ENCODE measurements around the gene TMEM231.
A peak's percentile ranks its signal among the peaks of the same experiment; 100 is the strongest.
"Not testable (repeated sequence)": the region's sequence is repeated elsewhere in the genome, so short reads cannot be mapped to it uniquely, and the experiment has no call there.

TMEM231 gene

DNA sequence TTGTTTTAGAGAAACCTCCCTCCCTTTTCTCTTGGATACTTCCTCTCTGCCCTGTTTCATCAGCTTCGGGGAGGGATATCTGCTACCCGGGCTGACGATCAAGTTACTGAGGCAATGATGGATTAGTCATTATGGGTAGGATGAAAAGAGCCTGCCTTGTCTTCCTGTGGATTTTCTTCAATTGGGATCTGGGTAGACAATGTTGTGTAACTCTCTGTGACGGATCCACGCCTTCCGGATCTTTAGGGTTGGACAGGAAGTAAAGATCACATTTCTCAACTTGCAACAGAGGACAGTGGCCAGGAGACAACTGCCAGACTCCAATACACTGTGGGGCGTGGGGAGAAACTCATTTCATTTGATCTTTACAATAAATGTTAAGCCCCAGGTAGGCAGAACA, 49.5 kb downstream of the TMEM231 start:
- DNase-seq (ENCODE audit: low read depth), result peak; percentile 96
- H3K4me3 ChIP-seq (ENCODE audit: low read length), result no peak overlapping the region
- TF ChIP-seq, protein P1, sequence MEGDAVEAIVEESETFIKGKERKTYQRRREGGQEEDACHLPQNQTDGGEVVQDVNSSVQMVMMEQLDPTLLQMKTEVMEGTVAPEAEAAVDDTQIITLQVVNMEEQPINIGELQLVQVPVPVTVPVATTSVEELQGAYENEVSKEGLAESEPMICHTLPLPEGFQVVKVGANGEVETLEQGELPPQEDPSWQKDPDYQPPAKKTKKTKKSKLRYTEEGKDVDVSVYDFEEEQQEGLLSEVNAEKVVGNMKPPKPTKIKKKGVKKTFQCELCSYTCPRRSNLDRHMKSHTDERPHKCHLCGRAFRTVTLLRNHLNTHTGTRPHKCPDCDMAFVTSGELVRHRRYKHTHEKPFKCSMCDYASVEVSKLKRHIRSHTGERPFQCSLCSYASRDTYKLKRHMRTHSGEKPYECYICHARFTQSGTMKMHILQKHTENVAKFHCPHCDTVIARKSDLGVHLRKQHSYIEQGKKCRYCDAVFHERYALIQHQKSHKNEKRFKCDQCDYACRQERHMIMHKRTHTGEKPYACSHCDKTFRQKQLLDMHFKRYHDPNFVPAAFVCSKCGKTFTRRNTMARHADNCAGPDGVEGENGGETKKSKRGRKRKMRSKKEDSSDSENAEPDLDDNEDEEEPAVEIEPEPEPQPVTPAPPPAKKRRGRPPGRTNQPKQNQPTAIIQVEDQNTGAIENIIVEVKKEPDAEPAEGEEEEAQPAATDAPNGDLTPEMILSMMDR (IDR thresholded peaks at IDR 0.05; ENCODE audit: insufficient read depth, low read depth, low read length, missing control alignments), result no peak

DNA sequence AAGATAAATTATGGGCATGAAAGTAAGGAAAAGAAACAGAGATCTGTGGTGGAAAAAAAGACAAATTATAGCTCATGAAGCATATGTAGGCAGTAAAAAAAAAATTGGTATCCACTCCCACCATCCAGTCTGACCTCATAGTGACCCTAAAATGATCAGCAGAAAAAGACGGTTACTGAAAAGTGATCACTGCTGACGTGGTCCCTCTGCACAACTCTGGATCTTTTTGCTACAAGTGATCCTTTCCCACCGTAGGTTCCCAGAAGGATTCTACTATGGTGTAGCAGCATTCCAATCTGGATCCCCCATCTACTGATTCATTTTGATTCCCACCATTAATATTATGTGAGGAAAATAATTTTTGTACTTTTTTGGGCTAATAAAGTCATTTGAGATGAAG, 49.9 kb downstream of the TMEM231 start:
- no peak overlapping the region for H3K4me3 ChIP-seq (ENCODE audit: low read length)
- no peak for DNase-seq (ENCODE audit: low read depth)
- TF ChIP-seq, protein P1 (IDR thresholded peaks at IDR 0.05; ENCODE audit: insufficient read depth, low read depth, low read length, missing control alignments), result no peak

DNA sequence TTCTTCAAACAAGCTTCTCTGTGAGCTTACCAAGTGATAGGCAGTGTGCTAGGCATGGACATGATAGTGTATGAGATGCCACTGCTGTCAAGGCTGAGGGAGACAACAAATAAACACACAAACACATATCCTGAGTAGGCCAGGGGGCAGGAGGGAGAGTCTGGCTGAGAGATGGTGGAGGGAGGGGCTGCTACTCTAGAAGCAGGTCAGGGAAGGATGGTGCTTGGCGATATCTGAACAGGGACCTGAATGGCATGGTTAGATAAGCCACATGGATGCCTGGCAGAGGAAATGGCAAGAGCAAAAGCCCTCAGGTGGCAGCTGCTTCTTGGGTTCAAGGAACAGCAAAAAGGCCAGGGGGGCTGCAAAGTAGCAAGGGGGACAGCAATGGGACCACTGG, 52.3 kb downstream of the TMEM231 start:
- no peak overlapping the region for H3K4me3 ChIP-seq (ENCODE audit: low read length)
- no peak for DNase-seq (ENCODE audit: low read depth)
- TF ChIP-seq, protein P1 (IDR thresholded peaks at IDR 0.05; ENCODE audit: insufficient read depth, low read depth, low read length, missing control alignments), result no peak

DNA sequence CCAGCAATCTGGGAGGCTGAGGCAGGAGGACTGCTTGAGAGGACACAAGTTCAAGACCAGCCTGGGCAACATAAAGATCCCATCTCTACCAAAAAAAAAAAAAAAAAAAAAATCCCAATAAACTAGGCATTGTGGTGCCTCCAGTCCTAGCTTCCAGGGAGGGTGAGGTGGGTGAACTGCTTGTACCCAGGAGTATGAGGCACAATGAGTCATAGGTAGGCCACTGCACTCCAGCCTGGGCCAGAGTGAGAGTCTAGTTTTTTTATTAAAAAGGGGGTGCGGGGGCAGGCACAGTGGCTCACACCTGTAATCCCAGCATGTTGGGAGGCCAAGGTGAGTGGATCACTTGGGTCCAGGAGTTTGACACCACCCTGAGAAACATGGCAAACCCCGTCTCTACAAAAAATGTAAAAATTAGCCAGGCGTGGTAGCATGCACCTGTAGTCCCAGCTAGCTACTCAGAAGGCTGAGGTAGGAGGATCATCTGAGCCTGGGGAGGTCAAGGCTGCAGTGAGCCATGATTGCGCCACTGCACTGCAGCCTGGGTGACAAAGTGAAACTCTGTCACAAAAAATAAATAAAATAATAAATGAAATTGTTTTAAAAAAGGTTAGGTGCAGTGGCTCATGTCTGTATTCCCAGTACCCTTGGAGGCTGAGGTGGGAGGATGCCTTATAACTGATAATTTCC, 53.0 kb downstream of the TMEM231 start:
- no peak overlapping the region for H3K4me3 ChIP-seq (ENCODE audit: low read length)
- peak; percentile 57 for DNase-seq (ENCODE audit: low read depth)
- TF ChIP-seq, protein P1 (IDR thresholded peaks at IDR 0.05; ENCODE audit: insufficient read depth, low read depth, low read length, missing control alignments), result no peak

DNA sequence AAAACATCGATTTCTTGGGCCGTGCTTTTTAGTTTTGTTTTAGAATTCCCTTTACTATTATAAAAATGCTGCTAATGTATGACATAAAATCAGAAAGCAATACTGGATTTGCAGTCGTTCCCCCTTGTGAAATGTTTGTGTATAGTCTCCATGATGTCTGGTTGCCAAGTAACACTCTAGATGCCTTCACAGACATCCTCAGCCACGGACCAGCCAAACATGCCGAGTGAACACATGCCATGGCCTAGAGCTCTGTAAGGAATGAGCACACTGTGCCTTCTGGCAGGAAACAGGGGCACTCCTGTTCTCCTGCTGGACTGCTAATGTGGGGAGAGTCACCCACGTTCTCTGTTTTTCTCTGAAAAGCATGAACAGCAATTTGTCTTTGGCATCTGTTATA, 54.2 kb downstream of the TMEM231 start:
- DNase-seq (ENCODE audit: low read depth), result peak; percentile 82

DNA sequence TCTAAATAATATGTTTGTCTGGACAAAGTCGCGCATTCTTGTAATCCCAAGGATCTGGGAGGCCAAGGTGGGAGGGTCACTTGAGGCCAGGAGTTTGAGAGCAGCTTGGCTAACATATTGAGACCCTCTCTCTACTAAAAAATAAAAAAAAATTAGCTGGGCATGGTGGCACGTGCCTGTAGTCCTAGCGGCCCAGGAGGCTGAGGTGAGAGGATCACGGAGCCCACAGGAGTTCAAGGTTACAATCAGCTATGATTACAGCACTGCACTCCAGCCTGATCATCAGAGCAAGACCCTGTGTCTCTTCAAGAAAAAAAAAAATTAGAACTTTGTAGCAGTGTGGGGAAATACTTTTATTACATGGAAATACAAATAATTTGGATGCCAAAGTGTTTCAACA, 54.7 kb downstream of the TMEM231 start:
- TF ChIP-seq, protein P1 (IDR thresholded peaks at IDR 0.05; ENCODE audit: insufficient read depth, low read depth, low read length, missing control alignments), result no peak

More for the DNA sequence above, 54.2 kb downstream of the TMEM231 start:
- H3K4me3 ChIP-seq (ENCODE audit: low read length), result not testable (repeated sequence)

DNA sequence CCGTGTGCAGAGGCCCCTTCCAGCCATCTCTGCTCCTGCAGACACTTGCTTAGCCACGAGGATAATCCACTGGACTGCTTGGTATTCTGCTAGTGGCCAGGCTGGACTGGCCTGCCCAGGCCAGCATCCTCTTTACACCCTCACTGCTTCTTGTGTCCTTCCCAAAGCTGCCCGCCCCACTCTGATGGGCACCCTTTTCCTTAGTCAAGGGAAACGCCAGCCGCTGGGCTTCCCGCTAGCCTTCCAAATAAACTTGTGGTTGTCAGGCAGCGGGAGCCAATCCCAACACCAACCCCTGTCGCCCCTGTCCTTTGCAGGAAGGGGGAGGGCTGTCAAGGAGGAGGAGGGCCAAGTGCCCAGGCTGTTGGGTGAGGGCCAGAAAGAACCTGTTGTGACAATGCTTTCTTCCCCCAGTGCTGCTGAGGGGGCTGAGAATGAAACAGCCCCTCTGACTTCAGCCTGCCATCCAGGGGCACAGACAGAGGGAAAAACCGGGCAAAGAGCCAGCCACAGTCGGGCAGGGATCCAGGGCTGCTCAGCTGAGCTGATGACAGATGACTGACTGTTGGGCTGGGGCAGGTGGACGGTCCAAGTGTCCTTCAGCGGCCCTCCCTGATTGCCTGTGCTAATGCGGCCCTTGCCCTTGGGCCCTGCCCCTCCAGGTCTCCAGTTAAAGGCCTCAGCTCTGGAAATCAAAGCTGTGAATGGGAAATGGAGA, 57.3 kb downstream of the TMEM231 start:
- peak; percentile 51 for DNase-seq (ENCODE audit: low read depth)
- H3K4me3 ChIP-seq (ENCODE audit: low read length), result not testable (repeated sequence)

More for the DNA sequence above, 54.7 kb downstream of the TMEM231 start:
- no peak overlapping the region for H3K4me3 ChIP-seq (ENCODE audit: low read length)
- no peak for DNase-seq (ENCODE audit: low read depth)

DNA sequence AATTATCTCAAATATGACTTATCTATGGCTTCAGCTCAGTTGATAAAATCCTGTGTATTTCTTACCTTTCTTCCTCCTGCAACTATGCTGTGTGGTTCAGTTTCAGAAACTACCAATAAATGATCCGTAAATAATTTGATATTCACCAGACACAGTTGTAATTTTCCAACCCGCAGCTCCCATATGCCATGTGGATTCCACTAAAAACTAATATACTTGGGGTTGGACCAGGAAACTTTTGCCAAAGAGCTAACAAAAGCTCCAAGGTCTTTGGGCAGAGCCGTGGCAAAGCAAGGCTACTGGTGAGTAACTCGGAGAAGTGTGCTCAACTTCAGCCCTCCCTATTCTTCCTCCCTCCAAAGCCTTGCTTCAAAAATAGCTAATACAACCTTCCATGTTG, 58.5 kb downstream of the TMEM231 start:
- no peak overlapping the region for H3K4me3 ChIP-seq (ENCODE audit: low read length)
- TF ChIP-seq, protein P1 (IDR thresholded peaks at IDR 0.05; ENCODE audit: insufficient read depth, low read depth, low read length, missing control alignments), result no peak
- no peak for DNase-seq (ENCODE audit: low read depth)
